Measurements from ENCODE around the gene MYO7A.
A peak's percentile ranks its signal among the peaks of the same experiment; 100 is the strongest.

MYO7A gene

GRCh38 chr11:77201370-77201769, 73.3 kb downstream of the MYO7A start:
- ChIA-PET CTCF (interaction anchor here (1.6 to 1.8 kb wide), 2 partner anchors 74 to 347 kb away, joined by 4 read pairs; no protein-coding TSS in a partner anchor), POLR2A (no interaction called here)
- Histone ChIP-seq H3K4me3 (ENCODE audit: control insufficient read depth in 1 of 7, extremely low read depth in 1 of 7, insufficient read depth in 4 of 7, low read depth in 2 of 7, low read length in 6 of 7) (no peak overlapping the region), H3K27ac (ENCODE audit: insufficient read depth in 1 of 2, low read depth in 1 of 2, low read length in 2 of 2, poor library complexity in 1 of 2, severe bottlenecking in 2 of 2) (no peak overlapping the region), H3K27me3 (replicated peaks in 2 of 5; ENCODE audit: control insufficient read depth in 4 of 5, insufficient read depth in 5 of 5, low read length in 4 of 5) (peaks cover 0 to 2% (median 0%) of the 10 kb centered on the region in 5 experiments), H3K4me1 (ENCODE audit: control extremely low read depth in 1 of 4, control insufficient read depth in 4 of 4, insufficient read depth in 4 of 4, low read length in 3 of 4) (peaks cover 0 to 9% (median 1%) of the 10 kb centered on the region in 4 experiments), H3K9me3 (ENCODE audit: control extremely low read depth in 1 of 5, control insufficient read depth in 4 of 5, insufficient read depth in 2 of 5, low read depth in 1 of 5, low read length in 4 of 5) (no peaks in the 10 kb centered on the region), H3K36me3 (ENCODE audit: control insufficient read depth in 4 of 4, insufficient read depth in 4 of 4, low read length in 3 of 4) (no peaks in the 10 kb centered on the region)
- DNase-seq, result peak in 1 of 3 donors; percentile 13
- WGBS (ENCODE audit: insufficient coverage), result 96% methylated on average over 8 of the region's 11 CpGs

GRCh38 chr11:77201991-77202841, 74.2 kb downstream of the MYO7A start:
- H3K4me1 ChIP-seq (ENCODE audit: control extremely low read depth in 1 of 4, control insufficient read depth in 4 of 4, insufficient read depth in 4 of 4, low read length in 3 of 4), result peaks cover 0 to 11% (median 3%) of the 10 kb centered on the region in 4 experiments
- POLR2A ChIA-PET, result no interaction called here
- H3K36me3 ChIP-seq (ENCODE audit: control insufficient read depth in 4 of 4, insufficient read depth in 4 of 4, low read length in 3 of 4), result no peaks in the 10 kb centered on the region
- CTCF ChIA-PET, result interaction anchor here (1.0 to 2.6 kb wide), 4 partner anchors 8 to 346 kb away, joined by 3 to 11 read pairs (median 4); no protein-coding TSS in a partner anchor
- DNase-seq, result no peak
- no peak overlapping the region for H3K27ac ChIP-seq (ENCODE audit: insufficient read depth in 1 of 2, low read depth in 1 of 2, low read length in 2 of 2, poor library complexity in 1 of 2, severe bottlenecking in 2 of 2)
- H3K4me3 ChIP-seq (ENCODE audit: control insufficient read depth in 1 of 7, extremely low read depth in 1 of 7, insufficient read depth in 4 of 7, low read depth in 2 of 7, low read length in 6 of 7), result no peak overlapping the region
- peaks cover 0 to 2% (median 0%) of the 10 kb centered on the region in 5 experiments for H3K27me3 ChIP-seq (replicated peaks in 2 of 5; ENCODE audit: control insufficient read depth in 4 of 5, insufficient read depth in 5 of 5, low read length in 4 of 5)
- H3K9me3 ChIP-seq (ENCODE audit: control extremely low read depth in 1 of 5, control insufficient read depth in 4 of 5, insufficient read depth in 2 of 5, low read depth in 1 of 5, low read length in 4 of 5), result no peaks in the 10 kb centered on the region
- WGBS (ENCODE audit: insufficient coverage), result 96% methylated on average over 19 of the region's 23 CpGs

GRCh38 chr11:77202941-77203900, 75.2 kb downstream of the MYO7A start:
- Histone ChIP-seq H3K27me3 (replicated peaks in 2 of 5; ENCODE audit: control insufficient read depth in 4 of 5, insufficient read depth in 5 of 5, low read length in 4 of 5) (peaks cover 0 to 2% (median 0%) of the 10 kb centered on the region in 5 experiments), H3K9me3 (ENCODE audit: control extremely low read depth in 1 of 5, control insufficient read depth in 4 of 5, insufficient read depth in 2 of 5, low read depth in 1 of 5, low read length in 4 of 5) (no peaks in the 10 kb centered on the region), H3K4me1 (ENCODE audit: control extremely low read depth in 1 of 4, control insufficient read depth in 4 of 4, insufficient read depth in 4 of 4, low read length in 3 of 4) (peaks cover 0 to 11% (median 3%) of the 10 kb centered on the region in 4 experiments), H3K36me3 (ENCODE audit: control insufficient read depth in 4 of 4, insufficient read depth in 4 of 4, low read length in 3 of 4) (no peaks in the 10 kb centered on the region), H3K27ac (ENCODE audit: insufficient read depth in 1 of 2, low read depth in 1 of 2, low read length in 2 of 2, poor library complexity in 1 of 2, severe bottlenecking in 2 of 2) (no peak overlapping the region), H3K4me3 (ENCODE audit: control insufficient read depth in 1 of 7, extremely low read depth in 1 of 7, insufficient read depth in 4 of 7, low read depth in 2 of 7, low read length in 6 of 7) (no peak overlapping the region)
- ChIA-PET CTCF (interaction anchor here (0.5 to 2.6 kb wide), 5 partner anchors 9 to 345 kb away, joined by 3 to 11 read pairs (median 4); no protein-coding TSS in a partner anchor), POLR2A (no interaction called here)
- DNase-seq, result no peak
- 94% methylated on average over 24 of the region's 25 CpGs for WGBS (ENCODE audit: insufficient coverage)

- CTCF ChIA-PET, result interaction anchor here (0.5 to 2.6 kb wide), 4 partner anchors 17 to 344 kb away, joined by 3 to 11 read pairs (median 4); no protein-coding TSS in a partner anchor
- H3K4me3 ChIP-seq (ENCODE audit: control insufficient read depth in 1 of 7, extremely low read depth in 1 of 7, insufficient read depth in 4 of 7, low read depth in 2 of 7, low read length in 6 of 7), result peak overlapping the region in 1 of 7 experiments; percentile 2
These were observed 76.1 kb downstream of the MYO7A start for GRCh38 chr11:77203901-77204753.

GRCh38 chr11:77204754-77205466, 76.9 kb downstream of the MYO7A start:
- H3K9me3 ChIP-seq (ENCODE audit: control extremely low read depth in 1 of 5, control insufficient read depth in 4 of 5, insufficient read depth in 2 of 5, low read depth in 1 of 5, low read length in 4 of 5), result no peaks in the 10 kb centered on the region
- H3K36me3 ChIP-seq (ENCODE audit: control insufficient read depth in 4 of 4, insufficient read depth in 4 of 4, low read length in 3 of 4), result no peaks in the 10 kb centered on the region
- no peak for DNase-seq
- 96% methylated on average over 9 of the region's 12 CpGs for WGBS (ENCODE audit: insufficient coverage)
- H3K4me1 ChIP-seq (ENCODE audit: control extremely low read depth in 1 of 4, control insufficient read depth in 4 of 4, insufficient read depth in 4 of 4, low read length in 3 of 4), result peaks cover 0 to 9% (median 3%) of the 10 kb centered on the region in 4 experiments
- H3K27me3 ChIP-seq (replicated peaks in 2 of 5; ENCODE audit: control insufficient read depth in 4 of 5, insufficient read depth in 5 of 5, low read length in 4 of 5), result peaks cover 0 to 2% (median 0%) of the 10 kb centered on the region in 5 experiments
- CTCF ChIA-PET, result interaction anchor here (1.1 to 2.6 kb wide), 3 partner anchors 10 to 343 kb away, joined by 3 to 11 read pairs (median 4); no protein-coding TSS in a partner anchor
- POLR2A ChIA-PET, result no interaction called here
- H3K4me3 ChIP-seq (ENCODE audit: control insufficient read depth in 1 of 7, extremely low read depth in 1 of 7, insufficient read depth in 4 of 7, low read depth in 2 of 7, low read length in 6 of 7), result no peak overlapping the region
- H3K27ac ChIP-seq (ENCODE audit: insufficient read depth in 1 of 2, low read depth in 1 of 2, low read length in 2 of 2, poor library complexity in 1 of 2, severe bottlenecking in 2 of 2), result no peak overlapping the region

More at GRCh38 chr11:77203901-77204753, 76.1 kb downstream of the MYO7A start:
- H3K27ac ChIP-seq (ENCODE audit: insufficient read depth in 1 of 2, low read depth in 1 of 2, low read length in 2 of 2, poor library complexity in 1 of 2, severe bottlenecking in 2 of 2), result no peak overlapping the region
- DNase-seq, result no peak
- 96% methylated on average over 18 of the region's 20 CpGs for WGBS (ENCODE audit: insufficient coverage)
- H3K4me1 ChIP-seq (ENCODE audit: control extremely low read depth in 1 of 4, control insufficient read depth in 4 of 4, insufficient read depth in 4 of 4, low read length in 3 of 4), result peaks cover 0 to 11% (median 3%) of the 10 kb centered on the region in 4 experiments
- POLR2A ChIA-PET, result no interaction called here
- H3K9me3 ChIP-seq (ENCODE audit: control extremely low read depth in 1 of 5, control insufficient read depth in 4 of 5, insufficient read depth in 2 of 5, low read depth in 1 of 5, low read length in 4 of 5), result no peaks in the 10 kb centered on the region
- peaks cover 0 to 2% (median 0%) of the 10 kb centered on the region in 5 experiments for H3K27me3 ChIP-seq (replicated peaks in 2 of 5; ENCODE audit: control insufficient read depth in 4 of 5, insufficient read depth in 5 of 5, low read length in 4 of 5)
- no peaks in the 10 kb centered on the region for H3K36me3 ChIP-seq (ENCODE audit: control insufficient read depth in 4 of 4, insufficient read depth in 4 of 4, low read length in 3 of 4)
